ENCODE data around the gene TRAIP.

Gene TRAIP

GRCh38 chr3:49886922-49887265, 30.5 kb upstream of the TRAIP start:
- H3K9ac ChIP-seq (ENCODE audit: low read length) = no peak overlapping the region
- no peak overlapping the region for H3K27ac ChIP-seq (ENCODE audit: low read depth, low read length)
- no peaks in the 10 kb centered on the region for H3K27me3 ChIP-seq (ENCODE audit: control insufficient read depth, insufficient read depth, low read length)
- H3K36me3 ChIP-seq (ENCODE audit: control insufficient read depth, insufficient read depth, low read length) = peaks cover 2% of the 10 kb centered on the region
- H3K4me1 ChIP-seq (ENCODE audit: control insufficient read depth, insufficient read depth, low read length) = no peaks in the 10 kb centered on the region
- no peak overlapping the region for H3K4me3 ChIP-seq (ENCODE audit: low read length)

GRCh38 chr3:49883998-49884397, 27.6 kb upstream of the TRAIP start:
- no peaks in the 10 kb centered on the region for H3K36me3 ChIP-seq (ENCODE audit: control insufficient read depth, insufficient read depth, low read length)
- H3K9ac ChIP-seq (ENCODE audit: low read length) = no peak overlapping the region
- no peaks in the 10 kb centered on the region for H3K27me3 ChIP-seq (ENCODE audit: control insufficient read depth, insufficient read depth, low read length)
- H3K4me1 ChIP-seq (ENCODE audit: control insufficient read depth, insufficient read depth, low read length) = no peaks in the 10 kb centered on the region
- no peak overlapping the region for H3K4me3 ChIP-seq (ENCODE audit: low read length)
- no peak overlapping the region for H3K27ac ChIP-seq (ENCODE audit: low read depth, low read length)

GRCh38 chr3:49882166-49882565, 25.8 kb upstream of the TRAIP start:
- no peaks in the 10 kb centered on the region for H3K36me3 ChIP-seq (ENCODE audit: control insufficient read depth, insufficient read depth, low read length)
- no peak overlapping the region for H3K4me3 ChIP-seq (ENCODE audit: low read length)
- no peak overlapping the region for H3K9ac ChIP-seq (ENCODE audit: low read length)
- H3K27ac ChIP-seq (ENCODE audit: low read depth, low read length) = no peak overlapping the region
- H3K27me3 ChIP-seq (ENCODE audit: control insufficient read depth, insufficient read depth, low read length) = no peaks in the 10 kb centered on the region
- H3K4me1 ChIP-seq (ENCODE audit: control insufficient read depth, insufficient read depth, low read length) = no peaks in the 10 kb centered on the region

GRCh38 chr3:49880581-49881315, 24.4 kb upstream of the TRAIP start:
- H3K36me3 ChIP-seq (ENCODE audit: control insufficient read depth, insufficient read depth, low read length) = no peaks in the 10 kb centered on the region
- no peak overlapping the region for H3K4me3 ChIP-seq (ENCODE audit: low read length)
- no peak overlapping the region for H3K9ac ChIP-seq (ENCODE audit: low read length)
- no peaks in the 10 kb centered on the region for H3K27me3 ChIP-seq (ENCODE audit: control insufficient read depth, insufficient read depth, low read length)
- no peak overlapping the region for H3K27ac ChIP-seq (ENCODE audit: low read depth, low read length)
- no peaks in the 10 kb centered on the region for H3K4me1 ChIP-seq (ENCODE audit: control insufficient read depth, insufficient read depth, low read length)

GRCh38 chr3:49879721-49880120, 23.4 kb upstream of the TRAIP start:
- no peaks in the 10 kb centered on the region for H3K4me1 ChIP-seq (ENCODE audit: control insufficient read depth, insufficient read depth, low read length)
- no peaks in the 10 kb centered on the region for H3K36me3 ChIP-seq (ENCODE audit: control insufficient read depth, insufficient read depth, low read length)

GRCh38 chr3:49878686-49879085, 22.3 kb upstream of the TRAIP start:
- Histone ChIP-seq H3K27me3 (ENCODE audit: control insufficient read depth, insufficient read depth, low read length) (no peaks in the 10 kb centered on the region), H3K4me1 (ENCODE audit: control insufficient read depth, insufficient read depth, low read length) (no peaks in the 10 kb centered on the region), H3K36me3 (ENCODE audit: control insufficient read depth, insufficient read depth, low read length) (no peaks in the 10 kb centered on the region), H3K27ac (ENCODE audit: low read depth, low read length) (no peak overlapping the region), H3K4me3 (ENCODE audit: low read length) (no peak overlapping the region), H3K9ac (ENCODE audit: low read length) (no peak overlapping the region)

More at GRCh38 chr3:49879721-49880120, 23.4 kb upstream of the TRAIP start:
- no peak overlapping the region for H3K9ac ChIP-seq (ENCODE audit: low read length)
- no peak overlapping the region for H3K27ac ChIP-seq (ENCODE audit: low read depth, low read length)
- H3K4me3 ChIP-seq (ENCODE audit: low read length) = no peak overlapping the region
- H3K27me3 ChIP-seq (ENCODE audit: control insufficient read depth, insufficient read depth, low read length) = no peaks in the 10 kb centered on the region

GRCh38 chr3:49877716-49878115, 21.4 kb upstream of the TRAIP start:
- Histone ChIP-seq H3K36me3 (ENCODE audit: control insufficient read depth, insufficient read depth, low read length) (no peaks in the 10 kb centered on the region), H3K27me3 (ENCODE audit: control insufficient read depth, insufficient read depth, low read length) (no peaks in the 10 kb centered on the region), H3K4me3 (ENCODE audit: low read length) (no peak overlapping the region), H3K9ac (ENCODE audit: low read length) (no peak overlapping the region), H3K27ac (ENCODE audit: low read depth, low read length) (no peak overlapping the region), H3K4me1 (ENCODE audit: control insufficient read depth, insufficient read depth, low read length) (no peaks in the 10 kb centered on the region)

- Histone ChIP-seq H3K4me3 (ENCODE audit: low read length) (no peak overlapping the region), H3K27ac (ENCODE audit: low read depth, low read length) (no peak overlapping the region), H3K27me3 (ENCODE audit: control insufficient read depth, insufficient read depth, low read length) (no peaks in the 10 kb centered on the region), H3K36me3 (ENCODE audit: control insufficient read depth, insufficient read depth, low read length) (no peaks in the 10 kb centered on the region), H3K9ac (ENCODE audit: low read length) (no peak overlapping the region), H3K4me1 (ENCODE audit: control insufficient read depth, insufficient read depth, low read length) (no peaks in the 10 kb centered on the region)
Observed at GRCh38 chr3:49876567-49876966, 20.2 kb upstream of the TRAIP start.

GRCh38 chr3:49873623-49874022, 17.3 kb upstream of the TRAIP start:
- H3K4me3 ChIP-seq (ENCODE audit: low read length) = no peak overlapping the region
- H3K9ac ChIP-seq (ENCODE audit: low read length) = no peak overlapping the region
- no peaks in the 10 kb centered on the region for H3K36me3 ChIP-seq (ENCODE audit: control insufficient read depth, insufficient read depth, low read length)
- H3K27me3 ChIP-seq (ENCODE audit: control insufficient read depth, insufficient read depth, low read length) = peaks cover 14% of the 10 kb centered on the region
- H3K27ac ChIP-seq (ENCODE audit: low read depth, low read length) = no peak overlapping the region
- no peaks in the 10 kb centered on the region for H3K4me1 ChIP-seq (ENCODE audit: control insufficient read depth, insufficient read depth, low read length)

GRCh38 chr3:49872801-49873281, 16.5 kb upstream of the TRAIP start:
- Histone ChIP-seq H3K9ac (ENCODE audit: low read length) (no peak overlapping the region), H3K4me1 (ENCODE audit: control insufficient read depth, insufficient read depth, low read length) (no peaks in the 10 kb centered on the region), H3K36me3 (ENCODE audit: control insufficient read depth, insufficient read depth, low read length) (no peaks in the 10 kb centered on the region), H3K4me3 (ENCODE audit: low read length) (no peak overlapping the region), H3K27me3 (ENCODE audit: control insufficient read depth, insufficient read depth, low read length) (peaks cover 15% of the 10 kb centered on the region), H3K27ac (ENCODE audit: low read depth, low read length) (no peak overlapping the region)

- Histone ChIP-seq H3K9ac (ENCODE audit: low read length) (no peak overlapping the region), H3K36me3 (ENCODE audit: control insufficient read depth, insufficient read depth, low read length) (no peaks in the 10 kb centered on the region), H3K4me3 (ENCODE audit: low read length) (no peak overlapping the region), H3K27ac (ENCODE audit: low read depth, low read length) (no peak overlapping the region), H3K4me1 (ENCODE audit: control insufficient read depth, insufficient read depth, low read length) (no peaks in the 10 kb centered on the region), H3K27me3 (ENCODE audit: control insufficient read depth, insufficient read depth, low read length) (peaks cover 15% of the 10 kb centered on the region)
Observed at GRCh38 chr3:49871531-49872153, 15.3 kb upstream of the TRAIP start.

GRCh38 chr3:49869525-49870126, 13.3 kb upstream of the TRAIP start, which contains the start of gene CAMKV:
CAMKV (minus strand) TSS chr3:49869906; CDS start chr3:49862388, 7,518 bp downstream.
- H3K27ac ChIP-seq (ENCODE audit: low read depth, low read length) = no peak within 1 kb of the TSS
- peak within 1 kb of the TSS; percentile 44 for H3K4me3 ChIP-seq (ENCODE audit: low read length)
- peaks cover 15% of the 10 kb centered on the region for H3K27me3 ChIP-seq (ENCODE audit: control insufficient read depth, insufficient read depth, low read length)
- no peaks in the 10 kb centered on the region for H3K36me3 ChIP-seq (ENCODE audit: control insufficient read depth, insufficient read depth, low read length)
- no peaks in the 10 kb centered on the region for H3K4me1 ChIP-seq (ENCODE audit: control insufficient read depth, insufficient read depth, low read length)
- no peak within 1 kb of the TSS for H3K9ac ChIP-seq (ENCODE audit: low read length)
